Measurements from ENCODE around the gene MGA. TPM values are rescaled to one million over a fixed set of nuclear protein-coding genes. Genes with fewer than 3 reads are reported as not detected.

Gene MGA
- polyA plus RNA-seq, 3 donors, result 36.2 to 40.8 (median 39.2) TPM

DNA sequence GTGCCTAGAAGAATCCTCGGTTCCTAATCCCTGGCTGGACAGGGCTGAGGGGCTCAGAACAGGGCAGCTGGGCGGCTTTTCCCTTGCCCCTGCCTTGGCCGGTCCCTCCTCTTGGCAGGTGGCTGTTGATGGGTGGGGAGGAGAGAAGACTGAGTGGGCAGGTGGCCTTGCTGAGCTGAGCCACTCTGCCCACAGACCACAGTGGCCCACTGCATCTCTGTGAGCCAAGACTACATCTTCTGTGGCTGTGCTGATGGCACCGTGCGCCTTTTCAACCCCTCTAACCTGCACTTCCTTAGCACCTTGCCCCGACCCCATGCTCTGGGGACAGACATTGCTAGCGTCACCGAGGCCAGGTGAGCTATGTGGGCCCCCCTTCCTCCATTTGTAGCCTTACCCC is 153.2 kb downstream of the MGA start:
- DNase-seq (ENCODE audit: extremely low read depth in 1 of 11, low read depth in 9 of 11, low spot score in 4 of 11), result no peak

DNA sequence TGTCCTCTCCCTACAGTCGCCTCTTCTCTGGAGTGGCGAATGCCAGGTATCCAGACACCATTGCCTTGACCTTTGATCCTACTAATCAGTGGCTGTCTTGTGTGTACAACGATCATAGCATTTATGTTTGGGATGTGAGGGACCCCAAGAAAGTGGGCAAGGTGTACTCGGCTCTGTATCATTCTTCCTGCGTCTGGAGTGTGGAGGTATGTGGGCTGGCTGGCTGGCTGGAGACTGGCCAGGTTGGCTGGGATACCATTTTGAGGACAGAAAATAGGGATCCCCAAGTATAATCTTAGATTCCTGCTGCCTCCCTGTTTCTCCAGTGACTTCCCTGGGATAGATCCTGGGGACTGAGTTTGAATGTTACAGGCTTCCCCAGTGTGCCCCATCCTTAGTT is 154.3 kb downstream of the MGA start:
- no peak for DNase-seq (ENCODE audit: extremely low read depth in 1 of 11, low read depth in 9 of 11, low spot score in 4 of 11)

DNA sequence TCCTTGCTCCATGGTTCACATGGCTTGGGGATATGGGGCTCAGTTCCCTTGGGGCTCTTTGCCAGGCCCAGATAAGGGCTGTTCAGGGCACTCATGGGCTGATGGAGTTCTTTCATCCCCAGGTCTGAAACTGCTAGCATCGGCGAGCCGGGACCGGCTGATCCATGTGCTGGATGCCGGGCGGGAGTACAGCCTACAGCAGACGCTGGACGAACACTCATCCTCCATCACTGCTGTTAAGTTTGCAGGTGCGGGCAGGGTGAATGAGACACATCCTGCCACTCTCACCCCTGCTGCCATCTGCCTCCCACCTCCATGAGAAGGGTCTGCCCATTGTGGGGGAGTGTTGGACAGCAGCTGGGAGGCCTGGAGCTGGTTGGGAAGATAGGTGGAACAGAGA is 156.6 kb downstream of the MGA start:
- no peak for DNase-seq (ENCODE audit: extremely low read depth in 1 of 11, low read depth in 9 of 11, low spot score in 4 of 11)

DNA sequence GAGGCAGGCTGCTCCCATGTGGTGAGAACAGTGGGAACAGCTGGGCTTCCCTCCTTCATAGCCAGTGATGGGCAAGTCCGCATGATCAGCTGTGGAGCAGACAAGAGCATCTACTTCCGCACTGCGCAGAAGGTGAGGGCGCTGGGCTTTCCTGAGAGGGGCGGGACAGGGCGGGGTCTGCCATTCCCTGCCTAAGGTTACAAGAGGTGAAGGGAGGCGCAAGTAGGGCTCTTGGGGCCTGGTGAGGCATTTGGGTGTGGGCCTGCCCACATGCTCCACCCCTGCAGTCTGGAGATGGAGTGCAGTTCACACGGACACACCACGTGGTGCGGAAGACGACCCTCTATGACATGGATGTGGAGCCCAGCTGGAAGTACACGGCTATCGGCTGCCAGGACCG is 157.1 kb downstream of the MGA start:
- DNase-seq (ENCODE audit: extremely low read depth in 1 of 11, low read depth in 9 of 11, low spot score in 4 of 11), result no peak

DNA sequence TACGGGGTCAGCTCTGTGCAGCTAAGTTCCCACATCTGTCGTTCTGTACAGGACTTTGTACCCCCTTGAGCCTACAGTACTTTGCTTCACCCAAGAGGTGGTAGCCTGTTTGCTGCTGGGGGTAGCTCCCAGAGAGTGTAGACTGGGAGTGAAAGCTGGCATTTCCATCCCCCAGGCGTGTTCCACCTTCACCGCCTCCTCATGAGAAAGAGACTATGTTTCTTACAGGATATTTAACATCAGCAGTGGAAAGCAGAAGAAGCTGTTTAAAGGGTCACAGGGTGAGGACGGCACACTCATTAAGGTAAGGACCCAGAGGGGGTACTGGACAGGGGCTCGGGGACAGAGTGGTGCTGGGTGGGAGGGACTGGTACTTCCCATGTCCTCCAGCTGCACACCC is 157.6 kb downstream of the MGA start:
- no peak for DNase-seq (ENCODE audit: extremely low read depth in 1 of 11, low read depth in 9 of 11, low spot score in 4 of 11)

DNA sequence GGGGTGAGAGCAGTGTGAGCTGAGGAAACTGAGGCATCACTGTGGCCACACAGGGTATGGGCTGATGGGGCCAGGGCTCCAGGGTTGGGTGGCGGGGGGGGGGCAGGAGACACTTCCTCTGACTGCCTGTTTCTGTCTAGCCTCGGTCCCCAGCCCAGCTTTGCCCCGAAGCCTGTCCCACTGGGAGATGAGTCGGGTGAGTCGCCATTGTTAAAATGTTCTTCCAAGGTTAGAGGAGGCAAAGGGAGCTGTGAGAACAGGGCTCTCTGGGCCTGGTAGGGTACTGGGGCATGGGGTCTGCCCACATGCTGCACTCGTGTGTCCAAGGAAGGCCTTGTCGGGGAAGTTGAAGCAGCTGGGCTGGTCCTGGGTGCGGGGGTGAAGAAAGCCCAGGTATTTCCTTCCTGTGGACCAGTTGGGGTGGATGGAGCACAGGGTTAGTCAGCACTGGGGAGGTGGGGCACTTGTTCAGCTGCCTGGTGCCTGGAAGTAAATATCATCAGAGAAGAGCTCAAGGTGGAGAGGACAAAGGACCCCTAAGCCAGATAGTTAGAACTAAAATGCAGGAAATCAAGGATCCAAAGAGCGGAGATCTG is 159.3 kb downstream of the MGA start:
- no peak for DNase-seq (ENCODE audit: extremely low read depth in 1 of 11, low read depth in 9 of 11, low spot score in 4 of 11)

DNA sequence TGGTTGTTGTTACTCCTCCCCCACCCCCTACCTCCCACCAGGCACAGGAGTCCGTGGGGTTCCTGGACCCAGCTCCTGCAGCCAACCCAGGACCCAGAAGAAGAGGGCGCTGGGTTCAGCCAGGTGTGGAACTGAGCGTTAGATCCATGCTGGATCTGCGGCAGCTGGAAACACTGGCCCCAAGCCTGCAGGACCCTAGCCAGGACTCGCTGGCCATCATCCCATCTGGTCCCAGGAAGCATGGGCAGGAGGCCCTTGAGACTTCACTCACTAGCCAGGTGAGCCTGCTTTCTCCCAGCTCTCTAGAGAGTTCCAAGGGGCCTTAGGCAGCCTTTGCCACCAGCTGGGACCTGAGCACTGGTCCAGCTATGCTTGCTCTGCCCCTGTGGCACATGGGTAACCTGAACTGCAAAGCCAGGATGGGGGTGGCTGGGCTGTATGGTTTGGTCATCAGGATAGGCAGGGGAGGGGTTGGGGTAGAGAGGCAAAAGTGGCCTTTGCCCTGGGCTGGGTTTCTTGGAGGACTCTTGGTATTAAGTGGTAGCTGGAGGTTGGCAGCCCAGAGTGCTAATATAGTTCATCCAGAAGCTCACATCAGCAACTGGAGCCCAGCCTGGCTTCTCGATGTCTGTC is 160.7 kb downstream of the MGA start:
- no peak for DNase-seq (ENCODE audit: extremely low read depth in 1 of 11, low read depth in 9 of 11, low spot score in 4 of 11)

DNA sequence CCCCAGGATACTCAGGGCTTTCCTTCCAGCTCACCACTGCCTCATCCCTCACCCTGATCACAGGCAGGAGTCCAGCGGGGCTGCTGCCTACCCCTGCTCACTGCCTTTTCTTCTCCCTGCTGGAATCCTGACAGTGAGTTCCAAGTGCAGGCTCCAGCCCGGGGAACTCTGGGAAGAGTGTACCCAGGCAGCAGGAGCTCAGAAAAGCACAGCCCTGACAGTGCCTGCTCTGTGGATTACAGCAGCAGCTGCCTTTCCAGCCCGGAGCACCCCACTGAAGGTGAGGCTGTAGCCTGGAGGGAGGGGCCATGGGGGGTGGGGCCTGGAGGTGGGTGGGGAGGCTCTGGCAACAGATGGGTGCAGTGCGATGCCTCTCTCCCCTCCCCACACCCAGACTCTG is 161.6 kb downstream of the MGA start:
- no peak for DNase-seq (ENCODE audit: extremely low read depth in 1 of 11, low read depth in 9 of 11, low spot score in 4 of 11)

DNA sequence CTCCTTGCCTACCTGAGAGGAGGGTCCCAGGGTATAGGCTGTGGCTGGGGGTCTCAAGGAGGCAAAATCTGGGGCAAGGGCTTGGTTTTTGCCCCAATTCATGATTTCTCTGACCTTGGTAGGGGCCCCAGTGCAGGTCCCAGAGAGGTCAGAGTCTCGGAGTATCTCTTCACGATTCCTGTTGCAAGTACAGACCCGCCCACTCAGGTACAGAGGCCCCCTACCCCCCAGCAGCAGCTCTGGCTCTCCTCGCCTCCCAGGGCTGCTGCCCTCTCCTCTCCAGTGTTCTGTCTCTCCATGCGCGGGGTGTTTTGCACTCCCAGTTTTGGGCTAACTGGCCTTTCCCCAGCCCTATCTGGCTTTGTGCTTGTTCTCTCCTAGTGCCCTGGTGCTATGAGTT is 162.3 kb downstream of the MGA start:
- no peak for DNase-seq (ENCODE audit: extremely low read depth in 1 of 11, low read depth in 9 of 11, low spot score in 4 of 11)

Other genes with a start within 250 kb of the MGA start
- 10 to 100 TPM; 62.8 to 73.0 (median 66.3) TPM for gene RTF1, start 243.3 kb upstream of the MGA start, polyA plus RNA-seq (ENCODE audit: insufficient read length in 3 of 3)
- under 1 TPM; 0.44 to 0.63 (median 0.47) TPM for gene ITPKA, start 166.5 kb upstream of the MGA start, polyA plus RNA-seq (ENCODE audit: insufficient read length in 3 of 3)
- 1 to 10 TPM; 1.9 to 2.8 (median 2.2) TPM for gene LTK, start 146.6 kb upstream of the MGA start, polyA plus RNA-seq (ENCODE audit: insufficient read length in 3 of 3)
- gene RPAP1, start 116.1 kb upstream of the MGA start, polyA plus RNA-seq (ENCODE audit: insufficient read length in 3 of 3), result 10 to 100 TPM; 25.5 to 33.0 (median 31.9) TPM
- gene TYRO3, start 101.2 kb upstream of the MGA start, polyA plus RNA-seq (ENCODE audit: insufficient read length in 3 of 3), result 100 to 1,000 TPM; 139 to 175 (median 140) TPM
- 10 to 100 TPM; 13.7 to 17.9 (median 13.8) TPM for gene MAPKBP1, start 114.1 kb downstream of the MGA start, polyA plus RNA-seq (ENCODE audit: insufficient read length in 3 of 3)
- gene JMJD7, start 167.7 kb downstream of the MGA start, polyA plus RNA-seq (ENCODE audit: insufficient read length in 3 of 3), result 10 to 100 TPM; 10.2 to 17.9 (median 10.5) TPM
- 10 to 100 TPM; 11.9 to 24.3 (median 12.6) TPM for gene PLA2G4B, start 178.4 kb downstream of the MGA start, polyA plus RNA-seq (ENCODE audit: insufficient read length in 3 of 3)
- gene SPTBN5, start 233.6 kb downstream of the MGA start, polyA plus RNA-seq (ENCODE audit: insufficient read length in 3 of 3), result 1 to 10 TPM; 1.4 to 3.7 (median 3.3) TPM